ENCODE data around the gene CEP44.
"Not testable (repeated sequence)": the region's sequence is repeated elsewhere in the genome, so short reads cannot be mapped to it uniquely, and the experiment has no call there.

The CEP44 gene

DNA sequence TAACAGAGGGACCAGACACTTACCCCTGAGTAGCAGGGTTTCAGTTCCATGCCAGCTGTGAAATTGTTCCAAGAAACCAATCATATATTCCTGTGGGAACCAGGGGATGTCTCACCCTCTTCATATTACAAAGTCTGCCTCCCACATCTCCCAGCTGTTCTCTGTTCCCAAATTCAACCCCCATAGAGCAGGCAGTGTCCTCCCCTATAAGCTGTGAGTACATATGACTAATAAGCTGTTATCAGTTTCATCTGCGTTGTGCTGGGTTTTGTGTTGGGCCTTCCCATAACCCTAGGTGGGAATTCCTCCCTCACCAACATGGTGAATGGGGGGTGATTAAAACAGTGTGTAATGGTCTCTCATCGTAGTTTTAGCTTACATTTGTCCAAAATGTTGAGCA is 41.0 kb downstream of the CEP44 start:
- DNase-seq: no peak

DNA sequence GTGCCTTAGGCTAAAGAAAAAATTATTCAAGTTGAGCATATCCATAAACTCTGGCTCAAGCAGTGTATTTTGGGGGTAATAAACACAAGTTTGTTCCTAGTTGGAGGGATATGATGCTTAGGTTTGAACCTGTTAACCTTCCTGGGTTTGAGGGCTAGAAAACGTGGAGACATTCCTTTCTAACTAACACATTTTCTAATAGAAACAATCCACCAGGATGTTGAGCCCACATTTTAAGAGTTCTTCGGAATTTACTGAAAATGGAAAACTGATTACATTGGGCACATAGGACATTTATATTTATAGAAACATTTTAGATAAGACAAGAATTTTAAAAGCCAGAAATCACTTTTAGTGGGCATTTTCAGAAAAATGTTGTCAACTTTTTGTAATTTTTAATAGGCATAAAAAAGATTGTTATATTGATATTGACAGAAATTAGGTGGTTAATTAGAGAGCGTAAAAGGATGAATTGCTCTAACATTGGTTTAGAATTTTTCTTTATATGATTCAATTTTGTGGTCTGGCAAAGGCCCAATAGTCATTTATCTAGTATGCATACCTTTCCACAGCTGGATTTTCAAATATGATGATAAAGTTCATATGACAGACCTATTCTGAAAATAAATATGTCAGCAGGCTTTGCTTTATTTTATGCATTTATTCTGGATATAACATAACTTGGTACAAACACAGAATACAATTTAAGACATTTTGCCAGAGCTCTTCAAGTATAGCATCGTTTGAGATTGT is 49.2 kb downstream of the CEP44 start:
- no peak for DNase-seq

DNA sequence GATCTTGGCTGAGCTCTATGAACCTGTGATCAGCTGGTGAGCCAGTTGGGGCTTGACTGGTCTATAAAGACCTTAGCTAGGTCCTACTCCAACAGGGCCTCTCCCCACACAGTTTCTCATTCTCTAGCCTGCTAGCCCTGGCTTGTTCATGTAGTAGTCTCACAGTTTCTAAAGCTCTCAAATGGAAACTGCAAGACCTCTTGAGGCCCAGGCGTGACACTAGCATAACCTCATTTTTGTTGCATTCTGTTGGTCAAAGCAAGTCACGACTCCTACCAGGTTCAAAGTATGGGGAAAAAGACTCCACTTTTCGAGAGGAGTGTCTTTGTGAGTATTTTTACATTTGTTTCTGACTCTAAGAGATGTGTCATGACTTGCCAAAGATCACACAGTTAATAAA is 50.9 kb downstream of the CEP44 start:
- no peak for DNase-seq

DNA sequence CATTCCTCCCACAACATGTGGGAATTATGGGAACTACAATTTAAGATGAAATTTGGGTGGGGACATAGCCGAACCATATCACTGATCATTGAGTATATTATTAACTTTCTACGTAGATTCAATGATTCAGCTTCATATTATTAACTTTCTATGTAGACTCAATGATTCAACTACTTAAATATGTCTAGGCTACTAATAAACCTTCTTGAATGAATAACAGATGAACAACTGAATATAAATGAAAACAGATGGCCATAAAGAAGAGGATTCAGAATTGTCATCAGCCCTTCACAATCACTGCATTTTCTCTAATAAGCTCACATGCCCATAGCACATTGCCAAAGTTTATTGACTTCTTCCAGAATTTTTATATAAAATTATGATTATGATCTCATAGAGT is 57.0 kb downstream of the CEP44 start:
- no peak for DNase-seq

DNA sequence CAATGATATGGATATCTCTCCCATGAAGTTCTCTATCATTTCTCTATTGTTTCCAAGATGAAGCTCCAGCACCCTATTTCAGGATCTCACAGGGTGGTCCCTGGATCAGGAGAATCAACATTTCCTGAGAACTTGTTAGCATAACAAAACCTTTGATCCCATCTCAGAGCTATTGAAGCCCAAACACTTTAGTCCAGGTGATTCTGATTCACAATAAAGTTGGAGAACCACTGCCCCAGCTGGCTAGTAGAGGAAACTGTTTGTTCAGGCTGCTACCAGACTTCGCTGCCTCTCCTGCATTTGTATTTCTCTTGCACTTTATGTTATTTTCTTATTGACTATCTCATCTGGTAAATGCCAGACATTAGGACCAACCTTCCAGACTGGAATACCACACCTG is 65.4 kb downstream of the CEP44 start:
- DNase-seq: no peak

DNA sequence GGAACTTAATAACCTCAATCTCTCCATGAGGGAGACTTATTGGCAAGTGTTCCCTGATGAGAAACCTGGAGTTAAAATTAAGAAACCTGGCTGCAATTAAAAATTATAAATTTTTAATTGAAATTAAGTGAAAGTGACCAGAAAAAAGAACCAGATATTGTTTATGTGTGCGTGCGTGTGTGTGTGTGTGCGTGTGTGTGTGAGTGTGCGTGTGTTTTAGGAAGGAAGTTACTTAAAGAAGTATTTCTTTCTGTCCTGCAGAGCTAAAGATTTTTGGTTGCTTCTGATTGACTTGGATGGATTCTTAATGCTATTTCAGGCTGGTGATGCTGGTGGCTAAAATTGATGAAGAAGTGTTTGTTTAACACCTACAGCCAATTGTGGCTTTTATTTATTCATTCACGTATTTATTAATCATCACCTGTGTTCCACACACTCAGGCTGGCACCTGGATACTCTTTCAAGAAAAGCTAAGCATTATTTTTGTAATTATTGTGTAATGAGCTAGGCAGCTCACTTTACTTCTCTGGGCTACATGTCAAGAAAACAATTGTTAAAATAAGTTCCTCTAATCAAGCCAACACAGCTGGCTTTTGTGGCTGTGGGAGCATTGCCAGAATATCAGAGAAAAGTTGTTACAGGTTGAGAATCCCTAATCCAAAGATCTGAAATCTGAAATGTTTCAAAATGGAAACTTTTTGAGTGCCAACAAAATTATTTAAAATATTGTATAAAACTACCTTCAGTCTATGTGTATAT is 68.5 kb downstream of the CEP44 start:
- no peak for DNase-seq

DNA sequence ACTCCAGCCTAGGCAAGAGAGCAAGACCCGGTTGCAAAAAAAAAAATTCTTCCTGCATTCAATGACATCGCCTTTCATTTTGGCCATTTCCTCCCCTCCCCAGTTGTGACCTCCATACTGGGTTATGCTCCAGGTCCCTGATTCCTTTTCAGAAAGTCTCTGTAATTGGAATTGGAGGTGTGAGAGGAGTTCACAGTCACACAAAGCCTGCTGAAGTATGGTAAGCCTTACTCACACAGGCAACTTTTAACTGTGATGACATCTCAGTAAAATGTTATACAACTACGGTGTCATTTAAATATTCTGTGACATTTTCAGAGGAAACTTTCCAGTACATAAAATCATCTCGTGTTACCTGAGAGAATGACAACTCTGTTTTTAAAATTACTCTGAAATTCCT is 73.6 kb downstream of the CEP44 start:
- no peak for DNase-seq

DNA sequence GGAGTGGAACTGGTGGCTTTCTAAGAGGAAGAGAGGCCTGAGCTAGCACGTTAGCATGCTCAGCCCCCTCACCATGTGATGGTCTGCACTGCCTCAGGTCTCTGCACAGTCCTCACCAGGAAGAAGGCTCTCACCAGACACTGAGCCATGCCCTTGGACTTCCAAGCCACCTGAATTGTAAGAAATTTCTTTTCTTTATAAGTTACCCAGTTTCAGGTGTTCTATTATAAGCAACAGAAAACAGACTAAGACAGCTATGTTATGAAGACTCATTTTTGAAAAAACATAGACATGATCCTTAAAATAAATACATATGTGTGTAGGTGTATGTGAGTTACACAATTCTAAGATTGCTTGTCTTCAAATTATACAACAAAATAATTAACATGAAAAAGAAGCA is 74.7 kb downstream of the CEP44 start:
- DNase-seq: no peak

DNA sequence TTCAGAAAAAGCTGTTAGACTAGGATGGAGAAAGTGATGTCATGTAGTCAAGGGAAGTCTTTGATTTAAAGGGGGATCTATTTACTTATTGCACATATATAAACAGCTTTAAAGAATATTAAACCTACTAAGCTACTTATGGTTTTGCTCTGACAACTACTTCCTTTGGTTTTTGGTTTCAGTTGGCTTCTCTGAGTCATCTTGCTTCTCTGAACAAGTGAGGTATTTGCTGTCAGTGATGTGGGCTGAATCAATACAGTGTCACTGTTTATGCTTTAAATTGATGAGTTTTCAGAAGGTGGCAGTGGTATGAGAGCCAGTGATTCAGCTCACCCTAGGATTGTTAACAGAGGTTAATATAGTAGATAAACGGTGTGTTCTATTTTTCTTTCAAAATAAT is 75.1 kb downstream of the CEP44 start:
- DNase-seq: no peak

DNA sequence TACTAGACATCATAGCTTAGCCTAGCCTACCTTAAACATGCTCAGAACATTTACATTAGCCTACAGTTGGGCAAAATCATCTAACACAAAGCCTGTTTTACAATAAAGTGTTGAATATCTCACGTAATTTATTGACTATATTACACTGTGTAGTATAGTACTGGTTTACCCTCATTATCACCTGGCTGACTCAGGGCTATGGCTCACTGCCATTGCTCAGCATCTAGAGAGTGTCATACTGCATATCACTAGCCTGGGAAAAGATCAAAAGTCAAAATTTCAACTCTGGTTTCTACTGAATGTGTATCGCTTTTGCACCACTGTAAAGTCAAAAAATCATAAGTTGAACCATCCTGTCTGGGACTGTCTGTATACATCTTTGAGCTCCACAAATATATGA is 78.6 kb downstream of the CEP44 start:
- no peak for DNase-seq

DNA sequence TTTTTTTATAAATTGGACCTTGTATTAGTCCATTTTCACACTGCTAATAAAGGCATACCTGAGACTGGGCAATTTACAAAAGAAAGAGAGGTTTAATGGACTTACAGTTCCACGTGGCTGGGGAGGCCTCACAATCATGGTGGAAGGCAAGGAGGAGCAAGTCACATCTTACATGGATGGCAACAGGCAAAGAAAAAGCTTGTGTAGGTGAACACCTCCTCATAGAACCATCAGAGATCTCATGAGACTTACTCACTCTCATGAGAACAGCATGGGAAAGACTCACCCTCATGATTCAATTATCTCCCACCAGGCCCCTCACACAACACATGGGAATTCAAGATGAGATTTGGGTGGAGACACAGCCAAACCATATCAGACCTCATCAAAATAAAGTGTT is 80.1 kb downstream of the CEP44 start:
- DNase-seq: not testable (repeated sequence)

DNA sequence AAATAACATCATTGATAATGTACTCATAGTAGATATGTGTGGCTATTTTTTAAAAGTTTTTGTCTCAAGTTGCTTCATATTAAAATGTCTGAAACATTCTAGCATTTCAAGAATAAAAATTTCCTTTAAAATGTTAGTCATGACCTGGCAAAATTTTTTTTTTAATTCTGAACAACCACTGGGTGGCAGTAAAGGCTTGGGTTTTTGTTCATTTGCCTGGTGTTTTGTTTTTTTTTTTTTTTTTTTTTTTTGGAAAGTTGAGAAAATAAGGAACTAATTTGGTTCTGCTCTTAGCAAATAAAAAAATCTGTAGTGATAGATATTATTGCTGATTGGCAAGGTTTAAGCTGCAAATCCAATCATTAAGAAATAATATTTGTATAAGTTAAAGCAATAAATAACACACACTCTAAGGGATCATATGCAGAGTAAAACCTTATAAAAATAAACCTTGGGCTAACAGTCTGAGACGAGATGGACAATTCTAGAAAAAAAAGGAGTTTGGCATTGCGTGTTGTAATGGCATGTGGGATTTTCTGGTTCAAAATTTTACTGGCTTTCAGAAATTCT is 81.4 kb downstream of the CEP44 start:
- no peak for DNase-seq

DNA sequence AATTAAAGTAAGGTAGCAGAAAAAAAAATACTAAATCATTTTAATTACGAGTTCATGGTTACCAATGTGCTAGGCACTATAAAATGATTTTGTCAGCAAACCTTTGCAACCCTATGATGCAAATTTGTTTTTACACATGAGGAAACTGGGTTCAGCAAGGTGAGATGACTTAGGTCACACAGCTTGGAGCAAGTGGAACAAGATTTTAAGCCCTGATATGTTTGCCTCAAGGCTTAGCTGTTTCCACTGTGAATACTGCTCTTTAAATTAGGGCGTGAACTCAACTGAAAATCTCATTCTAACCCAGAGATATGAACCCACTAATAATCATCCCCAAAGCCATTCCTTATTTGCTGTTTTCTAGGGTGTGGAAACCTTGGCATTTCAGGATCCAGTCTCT is 86.3 kb downstream of the CEP44 start:
- no peak for DNase-seq

DNA sequence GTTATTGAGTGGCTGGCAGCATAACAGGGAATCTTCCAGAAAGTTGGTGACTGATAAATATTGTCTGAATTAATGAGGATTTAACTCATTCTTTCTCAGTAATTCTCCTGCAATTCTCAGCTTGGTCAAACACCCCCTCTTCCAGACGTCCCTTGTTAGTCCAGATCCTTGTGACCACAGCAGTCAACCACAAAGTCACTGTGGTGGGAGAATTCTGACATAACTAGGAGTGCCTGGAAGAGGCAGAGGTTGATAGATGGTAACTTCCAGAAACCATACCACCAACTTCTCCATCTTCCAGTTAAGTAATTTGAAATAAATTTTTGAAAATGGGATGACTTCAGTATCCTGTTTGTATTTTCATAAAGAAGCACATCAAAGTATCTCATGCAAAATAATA is 90.1 kb downstream of the CEP44 start:
- no peak for DNase-seq

DNA sequence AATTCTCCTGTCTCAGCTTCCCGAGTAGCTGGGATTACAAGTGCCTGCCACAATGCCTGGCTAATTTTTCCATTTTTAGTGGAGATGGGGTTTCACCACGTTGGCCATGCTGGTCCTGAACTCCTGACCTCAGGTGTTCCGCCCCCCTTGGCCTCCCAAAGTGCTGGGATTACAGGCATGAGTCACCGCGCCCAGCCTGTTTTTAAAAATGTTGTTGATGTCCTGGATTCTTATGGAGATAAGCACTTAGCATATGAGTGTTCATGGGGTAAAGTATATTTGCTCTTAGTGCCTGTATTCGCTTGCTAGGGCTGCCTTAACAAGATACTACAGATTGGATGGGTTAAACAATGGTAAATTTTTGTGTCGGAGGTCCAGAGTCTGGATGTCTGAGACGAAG is 91.7 kb downstream of the CEP44 start:
- DNase-seq: no peak

DNA sequence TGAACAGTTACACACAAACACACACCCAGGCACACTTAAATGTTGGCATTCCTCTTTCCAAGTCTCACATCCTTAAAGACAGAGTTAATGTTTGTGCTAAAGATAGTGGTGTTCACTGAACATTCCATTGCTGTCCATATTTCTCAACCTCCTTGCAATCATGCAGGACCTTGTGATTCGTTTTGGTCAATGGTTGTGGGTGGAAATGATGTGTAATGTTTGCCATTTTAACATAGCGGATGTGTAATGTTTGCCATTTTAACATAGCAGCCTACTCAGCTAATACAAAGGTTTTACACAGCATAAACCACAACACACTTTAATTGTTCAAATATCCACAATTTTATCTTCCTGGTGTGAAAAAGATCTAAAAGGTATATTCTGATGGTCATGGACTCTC is 93.9 kb downstream of the CEP44 start:
- DNase-seq: no peak

DNA sequence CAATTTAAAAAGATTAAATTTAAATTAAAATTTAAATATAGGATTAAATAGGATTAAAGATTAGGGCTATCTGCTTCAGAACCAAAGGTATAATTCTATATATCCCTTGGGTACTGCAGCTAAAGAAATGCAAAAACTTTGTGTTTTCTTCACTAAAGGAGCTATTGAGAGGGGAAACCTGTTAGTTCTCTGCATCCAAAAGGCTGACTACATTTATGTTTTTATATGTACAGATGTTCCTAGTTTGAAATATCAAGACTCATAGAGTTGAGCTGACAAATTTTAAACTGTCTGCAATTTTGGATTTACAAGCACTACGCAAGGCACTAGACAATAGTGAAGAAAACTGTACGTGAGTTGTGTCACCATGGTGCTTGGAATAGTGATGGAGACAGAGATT is 95.2 kb downstream of the CEP44 start:
- no peak for DNase-seq

DNA sequence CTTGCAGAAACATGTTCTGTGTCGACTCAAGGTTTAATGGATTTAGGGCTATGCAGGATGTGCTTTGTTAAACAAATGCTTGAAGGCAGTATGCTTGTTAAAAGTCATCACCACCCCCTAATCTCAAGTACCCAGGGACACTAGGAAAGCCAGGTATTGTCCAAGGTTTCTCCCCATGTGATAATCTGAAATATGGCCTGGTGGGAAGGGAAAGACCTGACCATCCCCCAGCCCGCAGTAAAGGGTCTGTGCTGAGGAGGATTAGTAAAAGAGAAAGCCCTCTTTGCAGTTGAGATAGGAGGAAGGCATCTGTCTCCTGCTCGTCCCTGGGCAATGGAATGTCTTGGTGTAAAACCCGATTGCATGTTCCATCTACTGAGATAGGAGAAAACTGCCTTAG is 96.5 kb downstream of the CEP44 start:
- not testable (repeated sequence) for DNase-seq

DNA sequence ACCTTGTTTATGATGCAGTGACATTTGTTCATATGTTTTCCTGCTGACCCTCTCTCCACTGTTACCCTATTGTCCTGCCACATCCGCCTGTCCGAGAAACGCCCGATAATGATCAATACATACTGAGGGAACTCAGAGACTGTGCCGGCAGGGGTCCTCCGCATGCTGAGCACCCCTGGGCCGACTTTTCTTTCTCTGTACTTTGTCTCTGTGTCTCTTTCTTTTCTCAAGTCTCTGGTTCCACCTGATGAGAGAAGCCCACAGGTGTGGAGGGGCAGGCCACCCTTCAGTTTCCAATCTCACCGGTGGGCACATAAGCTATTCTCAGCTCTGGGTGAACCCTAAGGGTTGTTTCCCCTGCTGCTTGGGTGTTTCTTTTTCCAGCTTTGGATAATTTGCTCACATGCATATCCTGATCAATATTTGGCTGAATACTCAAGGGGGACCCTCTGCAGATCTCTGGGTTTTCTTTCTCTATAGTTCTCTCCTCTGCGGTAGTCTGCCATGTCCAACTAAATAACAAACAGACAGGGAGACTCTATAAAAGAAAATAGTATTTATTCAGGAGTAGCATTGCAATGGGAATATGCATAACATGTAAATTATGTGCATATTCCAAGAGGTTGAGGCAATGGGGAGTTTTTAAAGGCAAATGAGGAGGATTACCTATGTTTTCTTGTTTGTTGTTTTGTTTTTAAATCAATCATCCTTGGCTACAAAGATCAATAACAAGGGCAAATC is 97.2 kb downstream of the CEP44 start:
- DNase-seq: no peak

DNA sequence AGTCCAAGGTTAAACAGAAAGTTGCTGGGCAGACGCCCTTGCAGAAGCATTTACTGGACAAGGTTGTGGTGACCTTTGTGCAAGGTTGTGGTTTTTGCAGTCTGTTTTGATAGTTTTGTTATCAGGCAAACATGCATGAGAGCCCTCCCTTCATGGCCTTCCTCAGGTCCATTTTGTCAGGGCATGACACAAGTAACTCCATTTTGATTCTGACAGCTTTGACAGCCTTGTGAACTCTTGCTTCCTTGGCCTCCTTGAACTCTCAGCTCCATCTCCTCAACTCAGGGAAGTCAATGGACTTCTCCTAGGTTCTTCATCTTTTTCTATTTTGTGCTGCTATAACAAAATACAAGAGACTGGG is 97.7 kb downstream of the CEP44 start:
- no peak for DNase-seq

Data from effector CD8-positive, alpha-beta T cell (primary cell).